Endothelial cell of umbilical vein (primary cell): Measurements from ENCODE around the gene NEUROD1.

Experiments
- EZH2 ChIP-seq: IDR thresholded peaks from 2 replicates; pipeline ENCODE4 v1.6.1; 2012; ENCODE audit warnings: borderline replicate concordance, low read depth, mild to moderate bottlenecking, moderate library complexity, low read length, inconsistent platforms; ENCODE audit not compliant: severe bottlenecking
- TF ChIP-seq, protein P1 (sequence below), 2 donors: IDR thresholded peaks; 1 replicate in 1 of 2; 2 replicates in 1 of 2; pipeline ENCODE4 v1.5.1; 2011; ENCODE audit warnings: low read length in 2 of 2, mild to moderate bottlenecking in 2 of 2, moderate library complexity in 2 of 2, control low read depth in 1 of 2, inconsistent platforms in 1 of 2, low read depth in 1 of 2; ENCODE audit not compliant: insufficient read depth in 1 of 2; ENCODE audit errors: extremely low read depth in 1 of 2

GRCh38 chr2:181670632-181671031, 9.7 kb downstream of the NEUROD1 start:
- TF ChIP-seq, protein P1, sequence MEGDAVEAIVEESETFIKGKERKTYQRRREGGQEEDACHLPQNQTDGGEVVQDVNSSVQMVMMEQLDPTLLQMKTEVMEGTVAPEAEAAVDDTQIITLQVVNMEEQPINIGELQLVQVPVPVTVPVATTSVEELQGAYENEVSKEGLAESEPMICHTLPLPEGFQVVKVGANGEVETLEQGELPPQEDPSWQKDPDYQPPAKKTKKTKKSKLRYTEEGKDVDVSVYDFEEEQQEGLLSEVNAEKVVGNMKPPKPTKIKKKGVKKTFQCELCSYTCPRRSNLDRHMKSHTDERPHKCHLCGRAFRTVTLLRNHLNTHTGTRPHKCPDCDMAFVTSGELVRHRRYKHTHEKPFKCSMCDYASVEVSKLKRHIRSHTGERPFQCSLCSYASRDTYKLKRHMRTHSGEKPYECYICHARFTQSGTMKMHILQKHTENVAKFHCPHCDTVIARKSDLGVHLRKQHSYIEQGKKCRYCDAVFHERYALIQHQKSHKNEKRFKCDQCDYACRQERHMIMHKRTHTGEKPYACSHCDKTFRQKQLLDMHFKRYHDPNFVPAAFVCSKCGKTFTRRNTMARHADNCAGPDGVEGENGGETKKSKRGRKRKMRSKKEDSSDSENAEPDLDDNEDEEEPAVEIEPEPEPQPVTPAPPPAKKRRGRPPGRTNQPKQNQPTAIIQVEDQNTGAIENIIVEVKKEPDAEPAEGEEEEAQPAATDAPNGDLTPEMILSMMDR (IDR thresholded peaks at IDR 0.05; ENCODE audit: extremely low read depth in 1 of 2, insufficient read depth in 1 of 2, low read depth in 1 of 2, low read length in 2 of 2) = no peak
- no peak for TF ChIP-seq EZH2
